ENCODE results near the gene SREK1IP1. TPM values are rescaled to one million over a fixed set of nuclear protein-coding genes. Genes with fewer than 3 reads are reported as not detected.

Gene SREK1IP1
- total RNA-seq, 2 donors from 2014 or later, result 12.2 to 21.4 TPM

Other genes with a start within 250 kb of the SREK1IP1 start
- not detected for gene SHISAL2B, start 78.2 kb downstream of the SREK1IP1 start, total RNA-seq
- gene CWC27, start 239 bp upstream of the SREK1IP1 start, total RNA-seq, result 10 to 100 TPM; 18.3 to 22.6 TPM